Osteocyte (in vitro differentiated cells): ENCODE measurements around the gene UMODL1. TPM values are rescaled to one million over a fixed set of nuclear protein-coding genes. Genes with fewer than 3 reads are reported as not detected.

Experiments
- DNase-seq: peaks from one replicate; pipeline ENCODE4 v3.0.0; 2021; ENCODE audit warnings: mixed read lengths; ENCODE audit not compliant: unreplicated experiment; ENCODE audit errors: extremely low spot score
- H3K27ac Mint-ChIP-seq: one replicate; pipeline ENCODE4 v1.8.0; 2021; ENCODE audit warnings: mild to moderate bottlenecking, mixed read lengths; ENCODE audit not compliant: unreplicated experiment
- H3K27me3 Mint-ChIP-seq: one replicate; pipeline ENCODE4 v1.8.0; 2021; ENCODE audit warnings: mixed read lengths; ENCODE audit not compliant: unreplicated experiment
- H3K36me3 Mint-ChIP-seq: one replicate; pipeline ENCODE4 v1.8.0; 2021; ENCODE audit warnings: mixed read lengths; ENCODE audit not compliant: unreplicated experiment
- H3K4me1 Mint-ChIP-seq: one replicate; pipeline ENCODE4 v1.8.0; 2021; ENCODE audit warnings: mixed read lengths; ENCODE audit not compliant: unreplicated experiment
- H3K4me3 Mint-ChIP-seq: one replicate; pipeline ENCODE4 v1.8.0; 2021; ENCODE audit warnings: mild to moderate bottlenecking, moderate library complexity, mixed read lengths; ENCODE audit not compliant: unreplicated experiment
- H3K9me3 Mint-ChIP-seq: one replicate; pipeline ENCODE4 v1.8.0; 2021; ENCODE audit warnings: mixed read lengths; ENCODE audit not compliant: unreplicated experiment
- CTCF ChIP-seq: fragments of 200-600 bp; sonication (generic); IDR thresholded peaks from 2 replicates; pipeline ENCODE4 v1.5.0; 2021; ENCODE audit warnings: antibody characterized with exemption, mild to moderate bottlenecking, moderate library complexity
- total RNA-seq: library from RNA; stranded (reverse); gene quantifications from 2 replicates; pipeline ENCODE4 v1.2.1, GENCODE V29; 2021

The UMODL1 gene
- total RNA-seq, 1 donor from 2014 or later: not detected

- no peaks in the 10 kb centered on the region for H3K36me3 Mint-ChIP-seq
- no peaks in the 10 kb centered on the region for H3K27me3 Mint-ChIP-seq
- no peak for TF ChIP-seq CTCF
- H3K4me3 Mint-ChIP-seq: no peak overlapping the region
- no peak overlapping the region for H3K27ac Mint-ChIP-seq
- DNase-seq: no peak
- H3K4me1 Mint-ChIP-seq: peaks cover 14% of the 10 kb centered on the region
- no peaks in the 10 kb centered on the region for H3K9me3 Mint-ChIP-seq
These were observed 8.7 kb upstream of the UMODL1 start for GRCh38 chr21:42062236-42063022.

- Mint-ChIP-seq H3K9me3 (no peaks in the 10 kb centered on the region), H3K4me1 (peaks cover 9% of the 10 kb centered on the region), H3K36me3 (no peaks in the 10 kb centered on the region), H3K27ac (no peak overlapping the region), H3K27me3 (no peaks in the 10 kb centered on the region), H3K4me3 (no peak overlapping the region)
- DNase-seq: no peak
- no peak for TF ChIP-seq CTCF
These were observed 7.9 kb upstream of the UMODL1 start for GRCh38 chr21:42063191-42063570.

- Mint-ChIP-seq H3K27ac (no peak overlapping the region), H3K4me3 (no peak overlapping the region), H3K9me3 (no peaks in the 10 kb centered on the region), H3K27me3 (peaks cover 2% of the 10 kb centered on the region), H3K36me3 (no peaks in the 10 kb centered on the region), H3K4me1 (peaks cover 9% of the 10 kb centered on the region)
- no peak for DNase-seq
- no peak for TF ChIP-seq CTCF
These were observed 7.3 kb upstream of the UMODL1 start for GRCh38 chr21:42063571-42064521.

GRCh38 chr21:42066521-42066920, 4.6 kb upstream of the UMODL1 start:
- Mint-ChIP-seq H3K27me3 (peaks cover 12% of the 10 kb centered on the region), H3K36me3 (no peaks in the 10 kb centered on the region), H3K27ac (no peak overlapping the region), H3K9me3 (no peaks in the 10 kb centered on the region), H3K4me1 (peaks cover 3% of the 10 kb centered on the region), H3K4me3 (no peak overlapping the region)
- DNase-seq: no peak
- TF ChIP-seq CTCF: no peak
